GM19372 (cell line): ENCODE data around the gene MCRIP2.

Experiments
- ATAC-seq: cut with Tn5 transposase; IDR thresholded peaks from one replicate; pipeline ENCODE4 v1.9.1; 2021; ENCODE audit warnings: mild to moderate bottlenecking, low read depth, moderate library complexity; ENCODE audit not compliant: unreplicated experiment

Gene MCRIP2

DNA sequence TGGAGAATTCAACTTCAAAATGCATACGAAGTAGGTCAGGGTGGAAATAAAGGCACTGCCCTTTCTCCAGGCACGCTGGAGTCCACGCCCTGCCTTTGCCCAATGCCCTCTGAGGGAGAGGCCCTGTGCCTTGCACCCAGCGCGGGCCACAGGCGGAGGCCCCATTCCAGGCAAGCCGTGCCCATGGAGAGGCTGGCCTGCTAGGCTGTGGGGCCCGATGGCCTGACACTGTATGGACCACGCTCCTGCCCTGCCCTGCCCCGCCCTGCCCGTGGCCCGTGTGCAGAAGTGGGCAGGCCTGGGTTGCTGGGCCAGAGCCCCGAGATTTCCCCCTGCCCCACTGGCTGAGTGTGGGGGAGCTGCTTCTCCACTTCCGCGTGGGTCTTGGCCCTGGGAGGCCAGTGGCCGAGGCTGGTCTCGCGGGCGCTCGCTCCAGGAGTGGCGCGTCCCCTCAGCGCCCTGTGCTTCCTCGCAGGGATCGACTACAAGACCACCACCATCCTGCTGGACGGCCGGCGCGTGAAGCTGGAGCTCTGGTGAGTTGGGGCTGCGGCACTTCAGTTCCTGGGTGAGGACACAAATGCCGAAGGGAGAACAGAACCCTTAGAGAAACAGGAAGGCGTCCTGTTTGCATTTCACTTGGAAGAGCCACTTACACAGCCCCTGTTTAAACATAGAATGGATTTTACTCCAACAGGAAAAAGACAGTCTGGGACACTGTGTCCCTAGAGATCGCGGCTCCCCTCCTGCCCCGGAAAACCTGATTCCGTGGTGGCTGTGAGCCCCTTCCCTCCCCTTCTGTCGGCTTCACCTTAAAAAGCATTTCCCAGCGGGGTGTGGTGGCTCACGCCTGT is 24.7 kb upstream of the MCRIP2 start:
- ATAC-seq = no peak

DNA sequence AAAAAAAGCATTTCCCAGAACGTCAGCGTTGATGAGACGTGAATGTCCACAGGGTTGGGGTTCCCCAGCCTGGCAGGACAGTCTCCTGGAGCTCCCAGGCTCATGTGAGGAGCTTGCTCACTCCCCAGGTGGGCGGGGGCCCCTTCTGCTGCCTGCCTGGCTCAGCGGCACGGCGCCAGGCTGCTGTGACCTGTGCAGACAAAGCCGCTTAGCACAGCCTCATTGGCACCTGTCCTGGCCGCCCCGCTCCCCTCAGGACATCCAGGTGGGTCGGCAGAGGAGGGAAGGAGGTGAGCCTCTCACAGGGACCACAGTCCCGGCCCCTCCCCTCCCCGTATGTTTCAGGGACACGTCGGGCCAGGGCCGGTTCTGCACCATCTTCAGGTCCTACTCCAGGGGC is 23.8 kb upstream of the MCRIP2 start:
- ATAC-seq = no peak

DNA sequence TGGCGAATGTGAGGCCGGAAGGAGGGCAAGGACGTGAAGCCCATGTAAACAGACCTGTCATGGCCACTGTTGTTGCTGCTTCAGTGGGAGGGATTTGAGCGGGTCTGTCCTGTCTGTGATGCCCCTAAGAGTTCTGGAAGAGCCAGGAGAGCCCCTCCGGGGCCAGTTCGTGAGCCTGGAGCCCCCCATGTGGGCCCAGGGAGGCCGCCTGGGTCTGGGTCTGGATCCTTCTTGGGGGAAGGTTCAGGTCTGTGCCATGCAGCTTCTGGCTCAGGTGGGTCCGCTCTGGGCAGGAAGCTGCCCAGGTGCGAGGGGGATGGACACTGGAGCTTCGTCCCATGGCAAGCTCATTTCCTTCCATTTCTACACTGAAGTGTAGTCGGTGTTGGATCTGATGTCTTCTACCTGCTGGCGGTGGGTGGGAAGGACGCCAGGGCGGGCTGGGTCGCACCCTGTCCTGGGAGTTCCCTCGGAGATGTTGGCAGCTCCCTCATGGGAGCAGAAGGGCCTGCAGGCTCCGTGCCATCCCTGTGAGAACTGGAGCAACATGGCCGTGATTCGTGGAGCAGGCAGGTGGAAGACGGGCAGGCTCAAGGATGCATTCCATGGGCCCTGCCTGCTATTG is 22.0 kb upstream of the MCRIP2 start:
- no peak for ATAC-seq

DNA sequence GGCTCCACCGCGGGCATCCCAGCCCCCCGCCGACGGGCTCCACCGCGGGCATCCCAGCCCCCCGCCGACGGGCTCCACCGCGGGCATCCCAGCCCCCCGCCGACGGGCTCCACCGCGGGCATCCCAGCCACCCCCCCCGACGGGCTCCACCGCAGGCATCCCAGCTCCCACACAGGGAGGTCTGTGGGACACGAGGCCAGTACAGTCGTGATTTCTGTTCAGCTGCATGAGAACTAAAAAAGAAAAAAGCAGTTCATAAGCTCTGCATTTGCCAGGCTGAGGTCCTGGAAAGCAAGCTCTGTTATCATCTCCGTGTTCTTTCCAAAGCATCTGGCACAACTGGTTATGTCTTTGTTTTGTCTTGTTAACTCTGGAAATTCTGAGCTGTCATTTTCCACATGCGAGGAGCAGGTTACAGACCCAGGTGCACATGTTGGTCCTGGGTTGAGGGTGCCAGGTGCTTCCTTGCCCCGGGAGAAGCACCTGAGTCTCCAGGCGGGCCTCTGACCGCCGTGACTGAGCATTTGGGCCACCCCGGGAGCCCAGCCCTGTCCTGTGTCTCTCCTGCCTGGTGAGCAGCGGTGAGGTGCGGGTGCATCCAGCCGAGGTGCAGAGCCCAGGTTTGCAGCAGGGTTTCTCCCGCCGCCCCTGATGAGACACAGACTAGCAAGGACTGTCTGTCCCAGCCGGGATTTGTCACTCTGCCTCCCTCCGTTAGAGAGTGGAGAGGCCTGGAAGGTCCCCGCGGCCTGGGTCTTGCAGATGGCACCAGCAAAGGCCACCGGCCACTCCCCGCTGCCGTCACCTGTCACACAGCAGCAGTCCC is 20.7 kb upstream of the MCRIP2 start:
- no peak for ATAC-seq

DNA sequence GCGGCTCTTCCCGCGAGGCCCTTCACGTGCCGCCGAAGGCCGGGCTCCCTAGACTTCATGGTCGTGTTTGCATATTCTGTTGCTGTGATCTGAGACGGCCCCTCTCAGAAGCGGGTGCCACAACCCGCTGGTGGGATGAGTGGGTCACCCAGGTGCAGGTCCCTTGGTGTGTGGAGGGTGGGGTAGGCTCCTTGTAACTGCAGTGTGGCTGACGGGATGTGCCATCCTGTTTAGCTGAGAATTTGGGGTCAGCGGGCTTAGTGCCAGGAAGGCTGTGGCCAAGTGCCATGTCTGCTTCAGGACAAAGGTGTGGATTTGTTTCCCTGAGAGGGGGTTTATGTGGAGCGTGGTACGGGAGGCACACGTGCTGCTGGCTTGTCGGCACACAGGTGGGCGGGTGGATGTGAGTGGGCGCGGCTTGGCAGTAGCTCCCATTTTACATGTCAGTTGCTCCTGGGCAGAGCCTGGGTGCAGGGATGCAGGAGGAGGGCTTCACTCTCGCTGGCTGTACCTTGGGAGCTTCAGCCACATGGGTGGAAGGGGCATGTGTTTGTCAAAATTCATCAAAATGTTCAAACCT is 20.0 kb upstream of the MCRIP2 start:
- no peak for ATAC-seq

DNA sequence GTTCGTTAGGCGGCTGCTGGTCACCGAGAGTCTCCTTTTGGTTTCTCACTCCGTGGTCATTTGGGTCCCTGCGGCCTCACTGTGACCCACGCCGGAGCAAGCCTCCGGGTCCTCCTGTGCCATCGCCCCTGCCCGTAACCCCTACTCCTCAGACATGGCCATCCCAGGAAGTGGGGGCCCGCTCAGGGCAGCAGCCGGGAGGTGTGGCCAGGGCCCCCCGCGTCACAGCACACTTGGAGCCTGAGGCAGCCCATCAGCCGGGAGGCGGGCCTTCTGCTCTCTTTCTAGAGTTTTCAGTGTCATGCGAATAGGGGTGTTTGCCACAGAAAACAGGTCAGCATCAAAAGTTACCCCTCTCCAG is 18.7 kb upstream of the MCRIP2 start:
- ATAC-seq = no peak

DNA sequence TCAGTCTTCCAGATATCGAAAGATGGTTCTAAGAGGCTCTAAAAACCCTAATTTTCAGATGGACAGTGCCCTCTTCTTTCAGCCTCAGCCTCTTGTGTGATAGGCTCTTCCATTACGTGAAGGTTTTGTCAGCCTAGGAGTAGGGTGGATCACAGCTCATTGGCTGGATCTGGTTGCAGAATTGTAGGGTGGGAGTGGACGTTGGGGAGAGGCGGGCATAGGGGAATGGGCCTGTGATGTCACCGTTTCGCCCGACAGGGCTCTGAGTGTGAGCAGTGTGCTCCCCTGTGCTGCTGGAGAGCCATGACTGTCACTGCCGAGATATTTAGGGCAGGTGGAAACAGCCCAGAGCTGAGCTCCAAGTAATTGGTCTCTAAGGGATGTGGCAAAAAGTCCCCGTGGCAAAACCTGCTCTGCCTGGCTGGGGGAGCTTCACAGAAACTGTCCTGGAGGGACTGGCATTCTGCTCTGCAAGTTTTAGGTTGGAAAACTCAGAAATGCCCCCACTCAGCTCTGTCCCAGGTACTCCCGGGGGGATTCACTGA is 17.0 kb upstream of the MCRIP2 start:
- ATAC-seq = no peak

DNA sequence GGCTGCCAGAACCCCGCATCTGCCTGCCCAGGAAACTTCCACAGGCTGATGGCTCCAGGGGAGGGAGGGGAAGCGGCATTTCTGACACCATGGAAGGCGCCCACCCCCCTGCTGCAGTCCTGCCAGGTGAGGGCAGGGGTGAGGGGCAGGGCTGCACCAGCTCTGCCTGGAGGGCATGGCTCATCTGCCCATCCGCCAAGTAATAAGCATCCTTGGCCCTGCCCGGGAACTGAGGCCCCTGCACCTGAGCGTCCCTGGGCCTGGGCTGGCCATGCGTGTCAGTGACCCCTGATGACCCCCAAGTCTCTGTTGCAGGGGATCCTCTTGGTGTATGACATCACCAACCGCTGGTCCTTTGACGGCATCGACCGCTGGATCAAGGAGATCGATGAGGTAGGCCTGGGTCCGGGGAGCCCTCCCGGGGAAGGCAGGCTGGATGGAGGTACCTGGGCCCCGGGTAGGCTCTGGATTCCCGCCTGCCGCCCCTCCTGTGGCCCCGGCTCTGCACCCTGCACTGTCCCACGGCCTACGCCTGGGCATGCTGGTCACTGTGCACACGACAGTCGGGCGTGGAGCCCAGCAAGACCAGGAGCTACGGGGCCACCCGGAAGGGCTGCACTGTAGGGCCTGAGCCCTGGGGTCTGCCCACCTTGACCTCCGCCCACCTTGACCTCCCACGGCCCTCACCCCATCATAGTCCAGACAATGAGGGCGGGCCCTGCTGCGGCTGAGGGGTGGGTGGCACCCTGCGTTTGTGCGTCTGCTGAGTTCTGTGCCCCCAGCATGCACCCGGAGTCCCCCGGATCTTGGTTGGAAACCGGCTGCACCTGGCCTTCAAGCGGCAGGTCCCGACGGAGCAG is 16.3 kb upstream of the MCRIP2 start:
- ATAC-seq = no peak

DNA sequence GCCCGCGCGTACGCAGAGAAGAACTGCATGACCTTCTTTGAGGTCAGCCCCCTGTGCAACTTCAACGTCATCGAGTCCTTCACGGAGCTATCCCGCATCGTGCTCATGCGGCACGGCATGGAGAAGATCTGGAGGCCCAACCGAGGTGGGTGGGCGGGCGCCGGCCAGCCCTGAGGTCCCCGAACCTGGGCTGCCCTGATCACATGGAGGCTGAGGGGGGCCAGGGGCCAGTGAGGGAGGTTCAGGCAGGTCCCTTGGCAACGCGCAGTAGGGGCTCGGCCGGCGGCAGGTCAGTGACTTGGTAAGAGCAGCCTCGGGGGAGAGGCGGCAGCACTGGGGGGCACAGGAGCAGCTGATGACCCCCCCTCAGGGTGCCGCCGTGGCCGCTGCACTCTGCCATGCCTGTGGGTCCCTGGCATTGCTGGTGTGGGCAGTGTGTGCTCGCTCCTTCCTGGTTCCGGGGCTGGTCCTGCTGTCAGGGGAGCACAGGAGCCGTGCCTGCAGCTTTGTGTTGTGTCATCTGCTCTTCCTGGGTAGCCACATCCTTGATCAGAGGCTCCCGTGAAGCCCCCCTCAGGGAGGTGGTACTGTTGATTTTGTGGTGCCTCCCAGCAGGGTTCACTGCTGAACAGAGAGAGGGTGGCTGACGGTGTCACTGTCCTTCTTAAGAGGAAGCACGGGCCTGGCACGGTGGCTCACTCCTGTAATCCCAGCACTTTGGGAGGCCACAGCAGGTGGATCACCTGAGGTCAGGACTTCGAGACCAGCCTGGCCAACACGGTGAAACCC is 15.5 kb upstream of the MCRIP2 start:
- ATAC-seq = no peak

DNA sequence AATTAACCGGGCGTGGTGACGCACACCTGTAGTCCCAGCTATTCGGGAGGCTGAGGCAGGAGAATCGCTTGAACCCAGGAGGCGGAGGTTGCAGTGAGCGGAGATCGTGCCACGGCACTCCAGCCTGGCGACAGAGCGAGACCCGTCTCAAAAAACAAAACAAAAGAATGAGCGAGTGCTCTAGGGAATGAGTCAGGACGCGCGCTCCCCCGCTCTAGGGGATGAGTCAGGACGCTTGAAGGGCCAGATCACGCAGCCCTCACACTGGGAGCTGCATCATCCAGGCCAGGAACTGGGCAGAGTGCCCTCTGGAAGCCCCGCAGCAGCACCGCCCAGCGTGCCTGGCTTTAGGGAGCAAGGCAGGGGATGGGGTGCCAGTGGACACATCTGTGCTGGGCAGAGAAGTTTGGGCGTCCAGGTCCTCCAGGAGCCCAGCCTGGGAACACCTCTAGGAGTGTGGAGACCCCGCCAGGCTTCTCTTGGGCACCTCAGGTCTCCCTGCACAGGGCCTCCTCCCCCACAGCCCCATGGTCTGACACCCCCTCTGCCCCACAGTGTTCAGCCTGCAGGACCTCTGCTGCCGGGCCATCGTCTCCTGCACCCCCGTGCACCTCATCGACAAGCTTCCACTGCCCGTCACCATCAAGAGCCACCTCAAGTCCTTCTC is 14.7 kb upstream of the MCRIP2 start:
- ATAC-seq = no peak

DNA sequence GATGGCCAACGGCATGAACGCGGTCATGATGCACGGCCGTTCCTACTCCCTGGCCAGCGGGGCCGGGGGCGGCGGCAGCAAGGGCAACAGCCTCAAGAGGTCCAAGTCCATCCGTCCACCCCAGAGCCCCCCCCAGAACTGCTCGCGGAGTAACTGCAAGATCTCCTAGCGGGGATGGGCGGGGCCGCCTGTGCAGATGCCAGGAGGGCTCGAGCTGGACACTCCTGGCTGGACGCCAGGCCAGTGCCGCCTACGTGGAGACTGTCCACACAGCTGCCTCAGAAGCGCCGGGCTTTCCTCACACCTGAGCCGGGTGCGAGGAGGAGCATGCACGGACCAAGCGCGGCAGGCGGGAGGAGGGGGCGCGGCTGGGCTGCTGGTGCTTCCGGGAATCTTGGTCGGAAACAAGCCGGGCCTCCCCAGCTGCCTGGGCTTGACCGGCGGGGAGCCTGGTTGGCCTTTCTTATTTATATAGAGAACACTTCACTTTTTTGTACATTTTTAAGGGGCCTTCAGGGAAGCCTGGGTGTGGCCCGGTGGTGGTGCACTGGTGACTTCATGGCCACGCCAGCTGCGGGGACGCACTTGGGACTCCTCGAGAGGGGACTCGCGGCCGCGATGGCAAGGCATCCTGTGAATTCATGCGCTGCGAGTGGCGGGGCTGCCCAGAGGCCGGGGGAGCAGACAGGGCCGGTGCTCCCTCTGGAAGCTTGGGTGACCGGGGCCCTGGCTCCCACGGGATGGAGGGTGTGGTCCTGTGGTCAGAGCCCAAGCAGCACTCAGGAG is 14.0 kb upstream of the MCRIP2 start:
- no peak for ATAC-seq

DNA sequence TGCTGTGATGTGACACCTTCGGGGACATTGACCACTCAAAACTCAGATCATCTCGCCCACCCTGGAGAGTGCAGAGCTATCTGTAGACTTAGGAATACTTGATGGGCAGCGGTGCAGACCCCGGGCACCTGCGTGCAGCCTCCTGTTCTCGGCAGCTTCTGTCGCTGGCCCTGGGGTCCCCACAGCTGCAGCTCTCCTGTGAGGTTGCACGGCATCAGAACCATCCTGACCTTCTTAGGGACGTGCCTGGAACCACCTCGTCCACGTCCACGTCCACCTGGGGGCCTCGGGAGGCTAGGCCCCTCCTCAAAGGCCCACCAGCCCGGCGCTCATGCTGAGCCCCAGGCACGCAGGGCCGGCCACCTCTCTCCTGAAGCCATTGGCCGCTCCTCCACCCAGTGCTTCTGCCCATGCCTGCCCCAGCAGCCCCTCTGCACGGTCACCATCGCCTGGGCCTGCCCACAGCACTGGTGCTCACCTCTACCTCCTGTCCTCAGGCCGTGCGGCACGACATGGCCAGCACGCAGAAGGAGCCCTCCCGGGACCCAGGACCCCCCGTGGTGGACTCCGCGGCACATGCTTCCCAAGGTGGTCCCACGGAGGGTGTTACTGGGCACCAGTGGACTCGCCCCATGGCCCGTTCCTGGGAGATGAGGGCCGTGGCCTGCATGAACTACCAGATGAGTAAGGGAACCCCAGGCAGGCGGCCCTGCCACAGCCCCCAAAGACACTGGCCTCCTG is 13.1 kb upstream of the MCRIP2 start:
- no peak for ATAC-seq

DNA sequence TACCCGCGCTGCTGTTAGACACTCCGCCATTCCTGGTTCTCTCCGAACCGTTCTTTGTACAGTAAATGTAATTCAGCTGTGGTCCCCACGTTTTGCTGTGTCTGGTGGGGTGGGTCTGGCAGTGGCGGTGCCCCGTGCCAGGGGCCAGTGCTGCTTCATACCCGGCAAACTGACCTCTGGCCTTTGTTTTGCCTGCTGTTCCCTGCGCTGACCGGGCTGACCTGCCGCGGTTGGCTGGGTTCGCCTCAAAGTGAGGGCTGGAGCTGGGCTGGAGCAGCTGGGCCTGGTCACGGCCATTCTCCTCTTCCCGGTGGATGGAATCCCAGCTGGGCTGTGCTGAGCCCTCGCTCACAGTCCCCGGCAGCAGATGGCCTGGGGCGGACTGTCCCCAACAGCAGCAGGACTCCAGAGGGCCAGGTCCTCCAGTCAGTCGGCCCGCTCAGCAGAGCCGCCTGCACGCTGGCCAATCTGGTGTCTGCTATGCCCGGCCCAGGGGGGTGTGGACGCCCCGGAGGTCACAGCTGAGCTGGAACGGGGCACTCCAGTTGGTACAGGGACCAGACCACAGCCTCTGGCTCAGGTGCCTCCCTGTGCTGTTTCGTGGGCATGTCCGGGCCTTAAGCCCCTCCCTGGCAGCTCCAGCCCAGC is 12.3 kb upstream of the MCRIP2 start:
- ATAC-seq = no peak

DNA sequence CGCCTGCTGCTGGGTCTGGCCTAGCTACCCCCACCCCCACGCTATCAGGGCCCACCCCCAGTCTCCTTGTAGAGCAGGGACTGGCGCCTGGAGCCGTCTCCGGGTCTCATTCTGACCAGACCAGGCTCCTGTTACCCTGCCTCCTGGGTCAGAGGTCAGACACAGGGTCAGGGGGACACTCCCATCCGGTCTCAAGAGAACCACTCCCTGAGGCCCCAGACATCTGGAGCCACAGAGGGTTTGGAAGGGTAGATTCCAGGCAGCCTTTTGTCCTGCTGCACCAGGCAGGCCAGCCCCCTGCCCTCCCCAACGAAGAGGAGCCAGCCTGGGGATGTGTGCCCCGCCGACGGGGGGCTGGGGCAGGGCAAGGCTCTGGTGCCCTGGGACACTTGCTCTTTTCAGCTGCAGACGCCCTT is 11.8 kb upstream of the MCRIP2 start:
- no peak for ATAC-seq

DNA sequence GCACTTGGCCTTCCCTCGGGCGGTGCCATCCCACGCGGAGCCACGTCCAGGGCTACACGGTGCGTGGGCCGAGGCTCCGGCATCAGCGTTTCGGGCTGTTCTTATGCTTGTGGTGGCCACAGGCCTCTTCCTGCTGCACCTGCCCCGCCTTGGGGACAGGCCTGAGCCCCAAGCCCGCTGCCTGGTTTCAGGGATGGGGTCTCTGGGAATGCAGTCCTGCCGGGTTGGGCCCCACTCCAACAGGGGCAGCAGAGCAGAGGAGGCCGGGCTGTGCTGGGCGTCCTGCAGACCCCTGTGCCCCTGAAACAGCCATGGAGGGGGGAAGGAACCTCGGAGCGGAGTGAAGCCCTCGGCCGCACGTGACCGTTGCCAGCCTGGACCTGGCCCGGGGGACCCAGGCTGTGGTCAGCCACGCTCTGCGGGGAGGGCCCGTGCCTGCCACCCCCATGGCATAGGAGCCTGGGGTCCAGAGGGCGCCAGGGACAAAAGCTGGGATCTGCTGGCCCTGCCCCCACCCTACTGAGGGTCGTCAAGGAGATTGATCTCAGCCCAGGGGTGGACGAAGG is 11.3 kb upstream of the MCRIP2 start:
- ATAC-seq = no peak

DNA sequence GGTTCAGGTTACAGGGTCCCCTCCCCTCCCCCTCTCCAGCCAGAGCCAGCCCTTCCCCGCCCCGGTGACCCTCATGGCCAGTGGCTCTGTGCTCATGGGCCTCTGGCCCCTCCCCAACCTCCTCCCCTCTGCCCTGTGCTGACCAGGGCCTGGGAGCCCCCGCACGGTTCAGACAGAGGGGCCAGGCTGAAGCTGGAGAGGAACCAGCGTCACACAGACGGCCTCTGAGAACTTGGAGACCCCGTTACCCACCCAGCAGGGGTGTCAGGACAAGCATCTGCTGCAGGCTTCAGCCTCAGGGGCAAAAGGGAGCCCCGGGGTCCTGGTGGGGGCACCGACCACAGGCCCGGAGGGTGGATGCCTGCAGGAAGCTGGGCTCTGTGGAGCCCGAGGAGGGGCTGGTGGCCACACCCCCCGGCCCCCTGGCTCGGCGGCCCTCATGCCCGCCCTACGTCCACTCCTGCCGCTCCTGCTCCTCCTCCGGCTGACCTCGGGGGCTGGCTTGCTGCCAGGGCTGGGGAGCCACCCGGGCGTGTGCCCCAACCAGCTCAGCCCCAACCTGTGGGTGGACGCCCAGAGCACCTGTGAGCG is 10.7 kb upstream of the MCRIP2 start, which contains the start of gene WFIKKN1:
WFIKKN1 (plus strand) TSS at position 171 of the 591 bp plus-strand sequence; CDS start at position 440, 269 bp downstream.
- ATAC-seq = no peak
